UCSD-AML1 (cell line): Measurements from ENCODE around the gene NPY1R.

Source experiments
- DNase-seq: peaks from one replicate; lab custom pipeline; 2025; ENCODE audit not compliant: unreplicated experiment; lab: John Stamatoyannopoulos, UW

The NPY1R gene

GRCh38 chr4:163280703-163281519, 51.5 kb downstream of the NPY1R start:
- DNase-seq: no peak

- DNase-seq: no peak
Observed at GRCh38 chr4:163279713-163280112, 52.7 kb downstream of the NPY1R start.

- DNase-seq: no peak
Observed at GRCh38 chr4:163274861-163275260, 57.5 kb downstream of the NPY1R start.
